IMR-90 (cell line): ENCODE measurements around the gene HEPACAM. TPM values are rescaled to one million over a fixed set of nuclear protein-coding genes. Genes with fewer than 3 reads are reported as not detected.

Experiments used
- ATAC-seq: fragments of 200-7000 bp; cut with Tn5 transposase; 2 replicates; pipeline ENCODE4 v1.9.1; 2020; ENCODE audit warnings: low read depth, mild to moderate bottlenecking, moderate library complexity
- BruUV-seq: library from RNA; stranded (reverse); fragments of 400-500 nt; replicated peaks from 2 replicates; lab custom pipeline; 2021; lab: Mats Ljungman, UMichigan
- CTCF ChIA-PET: fragments of 300-600 bp; formaldehyde crosslinking; extraction: SDS; loops from one replicate; lab custom pipeline; 2021; ENCODE audit warnings: antibody characterized with exemption; lab: Yijun Ruan, JAX
- POLR2A ChIA-PET: fragments of 300-600 bp; sonication (Branson Sonifier 250); formaldehyde crosslinking; loops from one replicate; lab custom pipeline; 2022; ENCODE audit warnings: antibody characterized with exemption; ENCODE audit not compliant: unreplicated experiment; lab: Charles Lee
- DNase-seq: peaks from one replicate; pipeline ENCODE4 v3.0.0; 2013
- H2AFZ ChIP-seq: replicated peaks from 2 replicates; pipeline ENCODE3; 2013; ENCODE audit warnings: low read length, mild to moderate bottlenecking; ENCODE audit not compliant: poor library complexity
- H2AK5ac ChIP-seq: 2 replicates; pipeline ENCODE4 v1.6.1; 2013; ENCODE audit warnings: low read depth, low read length, inconsistent platforms
- H2AK9ac ChIP-seq: replicated peaks from 2 replicates; pipeline ENCODE3; 2013; ENCODE audit warnings: mild to moderate bottlenecking, low read depth, low read length, moderate library complexity; ENCODE audit not compliant: poor library complexity
- H2BK120ac ChIP-seq: 2 replicates; pipeline ENCODE4 v1.6.1; 2013; ENCODE audit warnings: low read depth, low read length, inconsistent platforms
- H2BK15ac ChIP-seq: 3 replicates; pipeline ENCODE4 v1.6.1; 2013; ENCODE audit warnings: low read depth, low read length, inconsistent platforms
- H2BK20ac ChIP-seq: 2 replicates; pipeline ENCODE4 v1.6.1; 2013; ENCODE audit warnings: low read depth, mild to moderate bottlenecking, inconsistent platforms, low read length, moderate library complexity
- H2BK5ac ChIP-seq: 2 replicates; pipeline ENCODE4 v1.6.1; 2013; ENCODE audit warnings: mild to moderate bottlenecking, low read depth, low read length, inconsistent platforms; ENCODE audit not compliant: poor library complexity, severe bottlenecking
- H3K14ac ChIP-seq: replicated peaks from 2 replicates; pipeline ENCODE4 v1.6.1; 2013; ENCODE audit warnings: low read depth, low read length, inconsistent platforms
- H3K18ac ChIP-seq: 2 replicates; pipeline ENCODE4 v1.6.1; 2013; ENCODE audit warnings: low read depth, low read length, control low read depth
- H3K23ac ChIP-seq: 2 replicates; pipeline ENCODE4 v1.6.1; 2013; ENCODE audit warnings: low read depth, low read length, inconsistent platforms
- H3K27ac ChIP-seq: 2 replicates; pipeline ENCODE4 v1.5.1; 2013; ENCODE audit warnings: mild to moderate bottlenecking, control low read depth, low read length; ENCODE audit not compliant: insufficient read depth
- H3K27me3 ChIP-seq: 2 replicates; pipeline ENCODE4 v1.6.1; 2013; ENCODE audit warnings: low read length; ENCODE audit not compliant: control insufficient read depth, insufficient read depth
- H3K36me3 ChIP-seq: 2 replicates; pipeline ENCODE4 v1.6.1; 2013; ENCODE audit warnings: low read length, mixed read lengths; ENCODE audit not compliant: control insufficient read depth, insufficient read depth
- H3K4ac ChIP-seq: 2 replicates; pipeline ENCODE4 v1.6.1; 2013; ENCODE audit warnings: low read depth, low read length, inconsistent platforms
- H3K4me1 ChIP-seq: 2 replicates; pipeline ENCODE4 v1.6.1; 2013; ENCODE audit warnings: low read length, mixed read lengths; ENCODE audit not compliant: control insufficient read depth, insufficient read depth
- H3K4me2 ChIP-seq: 2 replicates; pipeline ENCODE4 v1.6.1; 2013; ENCODE audit warnings: low read depth, mild to moderate bottlenecking, control low read depth, low read length, moderate library complexity
- H3K4me3 ChIP-seq: 2 replicates; pipeline ENCODE4 v1.5.1; 2013; ENCODE audit warnings: low read depth, mild to moderate bottlenecking, control low read depth, low read length, moderate library complexity; ENCODE audit not compliant: insufficient read depth
- H3K56ac ChIP-seq: 2 replicates; pipeline ENCODE4 v1.6.1; 2013; ENCODE audit warnings: low read length, inconsistent platforms; ENCODE audit not compliant: insufficient read depth; ENCODE audit errors: extremely low read depth
- H3K79me1 ChIP-seq, 2 experiments: 2 replicates each; pipeline ENCODE4 v1.6.1; 2013; ENCODE audit warnings: low read length in 2 of 2, inconsistent platforms in 1 of 2, low read depth in 1 of 2
- H3K9ac ChIP-seq: 2 replicates; pipeline ENCODE4 v1.6.1; 2013; ENCODE audit warnings: low read depth, low read length, control low read depth
- H3K9me1 ChIP-seq: 2 replicates; pipeline ENCODE4 v1.6.1; 2013; ENCODE audit warnings: low read length, inconsistent platforms; ENCODE audit not compliant: insufficient read depth
- H3K9me3 ChIP-seq: 2 replicates; pipeline ENCODE4 v1.6.1; 2013; ENCODE audit warnings: low read length; ENCODE audit not compliant: control insufficient read depth, insufficient read depth
- H4K20me1 ChIP-seq: 2 replicates; pipeline ENCODE4 v1.6.1; 2013; ENCODE audit warnings: low read length, inconsistent platforms; ENCODE audit not compliant: insufficient read depth
- H4K5ac ChIP-seq: 2 replicates; pipeline ENCODE4 v1.6.1; 2013; ENCODE audit warnings: mild to moderate bottlenecking, low read depth, low read length, control low read depth
- H4K8ac ChIP-seq, 2 experiments: 2 replicates each; pipeline ENCODE4 v1.6.1; 2013; ENCODE audit warnings: low read depth in 2 of 2, low read length in 2 of 2, control low read depth in 1 of 2, inconsistent platforms in 1 of 2
- H4K91ac ChIP-seq: 2 replicates; pipeline ENCODE4 v1.6.1; 2013; ENCODE audit warnings: low read depth, low read length, inconsistent platforms; ENCODE audit not compliant: insufficient read depth
- MAZ ChIP-seq: IDR thresholded peaks from 2 replicates; pipeline ENCODE4 v1.6.1; 2012; ENCODE audit warnings: low read depth, mild to moderate bottlenecking, low read length, improper control_type of control experiment, moderate library complexity, borderline replicate concordance
- WGBS, 2 experiments: methylation state at CpG; one replicate each; pipeline versions ENCODE4 v1.1.5 to v1.1.7; 2013; ENCODE audit warnings: missing lambda C conversion rate in 2 of 2; ENCODE audit not compliant: insufficient read length in 1 of 2; ENCODE audit errors: extremely low coverage in 2 of 2; 5-methylcytosine and 5-hydroxymethylcytosine counted together
- dilution Hi-C: fragments of 300-500 bp; cut with HindIII; formaldehyde crosslinking; loops from one replicate; pipeline ENCODE4 v1.14.3; 2018; ENCODE audit warnings: low sequenced_read_pairs; ENCODE audit not compliant: unreplicated experiment
- in situ Hi-C: fragments of 300-500 bp; cut with MboI; formaldehyde crosslinking; loops from 3 replicates; pipeline ENCODE4 v1.14.3; 2019; ENCODE audit warnings: low sequenced_read_pairs, inconsistent platforms, mixed read lengths
- intact Hi-C: fragments of 100-400 bp; cut with micrococcal nuclease; formaldehyde crosslinking; loops from 2 replicates; pipeline ENCODE4 v1.10.0; 2022
- polyA plus RNA-seq, 3 experiments: library from polyadenylated mRNA; depleted of rRNA; stranded (reverse); fragments of >200 nt; gene quantifications; 2 replicates each; pipeline ENCODE4 v1.2.3, GENCODE V29; 2012; ENCODE audit warnings: low replicate concordance in 1 of 3
- total RNA-seq: library from RNA; depleted of rRNA; stranded (reverse); fragments of >200 nt; gene quantifications from 2 replicates; pipeline ENCODE4 v1.2.3, GENCODE V29; 2012

HEPACAM gene
- total and polyA plus RNA-seq, 2 of the 4 experiments (the other 2 are of a cell fraction), result 0.09 to 0.18 TPM

DNA sequence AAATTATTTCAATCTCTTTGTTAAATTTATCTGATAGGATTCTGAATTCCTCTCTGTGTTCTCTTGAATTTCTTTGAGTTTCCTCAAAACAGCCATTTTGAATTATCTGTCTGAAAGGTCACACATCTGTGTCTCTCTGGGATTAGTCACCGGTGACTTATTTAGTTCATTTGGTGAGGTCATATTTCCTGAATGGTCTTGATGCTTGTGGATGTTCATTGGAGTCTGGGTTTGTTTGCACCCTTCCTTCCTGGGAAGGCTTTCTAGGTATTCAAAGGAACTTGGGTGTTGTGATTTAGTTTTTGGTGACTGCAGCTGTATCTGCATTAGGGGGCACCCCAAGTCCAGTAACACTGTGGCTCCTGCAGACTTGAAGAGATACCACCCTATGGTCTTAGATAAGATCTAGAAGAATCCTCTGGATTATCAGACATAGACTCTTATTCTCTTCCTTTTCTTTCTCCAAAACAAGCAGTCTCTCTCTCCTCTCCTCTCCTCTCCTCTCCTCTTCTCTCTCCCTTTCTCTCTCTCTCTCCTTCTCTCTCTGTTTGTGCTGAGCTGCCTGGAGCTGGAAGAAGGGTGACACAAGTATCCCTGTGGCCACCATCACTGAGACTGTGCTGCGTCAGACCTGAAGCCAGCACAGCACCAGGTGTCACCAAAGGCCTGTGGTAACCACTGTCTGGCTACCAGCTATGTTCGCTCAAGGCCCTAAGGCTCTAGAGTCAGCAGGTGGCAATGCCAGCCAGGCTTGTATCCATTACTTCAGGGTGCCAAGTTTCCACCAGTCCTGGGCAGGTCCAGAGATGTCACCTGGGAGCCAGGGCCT, 20.1 kb downstream of the HEPACAM start:
- Histone ChIP-seq H3K18ac (no peak overlapping the region), H3K4ac (peak overlapping the region; percentile 87), H3K9me1 (peaks cover 24% of the 10 kb centered on the region; the same call in 1 of the 2 replicates), H4K8ac (peak overlapping the region in 1 of 2 experiments; percentile 61; a peak in 2 of 4 replicates), H2BK120ac (peak overlapping the region; percentile 86), H2AK9ac (no peak overlapping the region), H2BK15ac (peak overlapping the region; percentile 47; the same call in 1 of the 3 replicates), H3K23ac (peak overlapping the region; percentile 67; the same call in 1 of the 2 replicates), H2AFZ (peak overlapping the region; percentile 74), H4K20me1 (no peaks in the 10 kb centered on the region), H3K4me3 (no peak overlapping the region), H3K79me1 (peaks cover 0 to 3% of the 10 kb centered on the region in 2 experiments; a peak in 1 of 4 replicates), H3K14ac (peak overlapping the region; percentile 74), H2AK5ac (peak overlapping the region; percentile 95), H2BK20ac (peak overlapping the region; percentile 73; the same call in 1 of the 2 replicates), H3K4me1 (peaks cover 6% of the 10 kb centered on the region), H3K27ac (no peak overlapping the region), H3K9me3 (peaks cover 4% of the 10 kb centered on the region; the same call in 1 of the 2 replicates), H4K91ac (no peak overlapping the region; the same call in 1 of the 2 replicates), H3K9ac (no peak overlapping the region), H3K36me3 (no peaks in the 10 kb centered on the region), H3K56ac (no peak overlapping the region), H3K4me2 (no peak overlapping the region), H4K5ac (peak overlapping the region; percentile 18; the same call in 1 of the 2 replicates), H3K27me3 (no peaks in the 10 kb centered on the region), H2BK5ac (peak overlapping the region; percentile 35)
- intact Hi-C loops (no loop called here), dilution Hi-C loops (no loop called here), in situ Hi-C loops (no loop called here)
- POLR2A ChIA-PET, result no interaction called here
- no peak for ATAC-seq
- BruUV-seq, result no TSS peak
- DNase-seq, result peak; percentile 80
- no CpG with 5 or more reads among the region's 3 CpGs for WGBS, 2 experiments
- no peak for TF ChIP-seq MAZ
- CTCF ChIA-PET, result no interaction called here
